Neural crest cell (in vitro differentiated cells): ENCODE results near the gene GPD1. TPM values are rescaled to one million over a fixed set of nuclear protein-coding genes. Genes with fewer than 3 reads are reported as not detected.

Source experiments
- DNase-seq: peaks from one replicate; pipeline ENCODE4 v3.0.0; 2021; ENCODE audit warnings: low read depth, mixed read lengths, low spot score
- H3K27ac Mint-ChIP-seq: one replicate; pipeline ENCODE4 v1.8.0; 2021; ENCODE audit warnings: mild to moderate bottlenecking, mixed read lengths; ENCODE audit not compliant: unreplicated experiment
- H3K27me3 Mint-ChIP-seq: 2 replicates; pipeline ENCODE4 v1.8.0; 2021; ENCODE audit warnings: low read depth, mild to moderate bottlenecking, mixed read lengths
- H3K36me3 Mint-ChIP-seq: 2 replicates; pipeline ENCODE4 v1.8.0; 2021; ENCODE audit warnings: low read depth, mild to moderate bottlenecking, mixed read lengths
- H3K4me1 Mint-ChIP-seq: 2 replicates; pipeline ENCODE4 v1.8.0; 2021; ENCODE audit warnings: mixed read lengths
- H3K4me3 Mint-ChIP-seq: one replicate; pipeline ENCODE4 v1.8.0; 2021; ENCODE audit warnings: mild to moderate bottlenecking, mixed read lengths
- H3K9me3 Mint-ChIP-seq: 2 replicates; pipeline ENCODE4 v1.8.0; 2021; ENCODE audit warnings: mixed read lengths
- CTCF ChIP-seq: fragments of 200-600 bp; sonication (generic); conservative IDR thresholded peaks from 2 replicates; pipeline ENCODE4 v1.5.0; 2021; ENCODE audit warnings: antibody characterized with exemption, mild to moderate bottlenecking
- total RNA-seq: library from RNA; stranded (reverse); gene quantifications from 2 replicates; pipeline ENCODE4 v1.2.1, GENCODE V29; 2021

The GPD1 gene
- total RNA-seq, 1 donor from 2014 or later, result 0.49 TPM

GRCh38 chr12:50062728-50063460 lies 40.9 kb upstream of the GPD1 start:
- H3K4me1 Mint-ChIP-seq, result no peaks in the 10 kb centered on the region
- no peak overlapping the region for H3K4me3 Mint-ChIP-seq
- no peaks in the 10 kb centered on the region for H3K36me3 Mint-ChIP-seq
- no peaks in the 10 kb centered on the region for H3K9me3 Mint-ChIP-seq
- H3K27ac Mint-ChIP-seq, result peak overlapping the region; percentile 24
- peaks cover 3% of the 10 kb centered on the region for H3K27me3 Mint-ChIP-seq
- no peak for DNase-seq
- no peak for TF ChIP-seq CTCF

- Mint-ChIP-seq H3K4me3 (no peak overlapping the region), H3K27me3 (no peaks in the 10 kb centered on the region), H3K4me1 (peaks cover 10% of the 10 kb centered on the region), H3K36me3 (no peaks in the 10 kb centered on the region), H3K9me3 (no peaks in the 10 kb centered on the region), H3K27ac (no peak overlapping the region)
- DNase-seq, result no peak
- no peak for TF ChIP-seq CTCF
These were observed 38.0 kb upstream of the GPD1 start for GRCh38 chr12:50065726-50066310.

GRCh38 chr12:50066402-50066801 lies 37.4 kb upstream of the GPD1 start:
- no peak for DNase-seq
- Mint-ChIP-seq H3K4me3 (no peak overlapping the region), H3K27ac (no peak overlapping the region), H3K4me1 (peaks cover 11% of the 10 kb centered on the region), H3K9me3 (no peaks in the 10 kb centered on the region), H3K36me3 (no peaks in the 10 kb centered on the region), H3K27me3 (no peaks in the 10 kb centered on the region)
- no peak for TF ChIP-seq CTCF

GRCh38 chr12:50069069-50069468 lies 34.7 kb upstream of the GPD1 start:
- H3K9me3 Mint-ChIP-seq, result no peaks in the 10 kb centered on the region
- H3K4me1 Mint-ChIP-seq, result peaks cover 11% of the 10 kb centered on the region
- TF ChIP-seq CTCF, result no peak

GRCh38 chr12:50069539-50069938 lies 34.3 kb upstream of the GPD1 start:
- no peaks in the 10 kb centered on the region for H3K27me3 Mint-ChIP-seq

More at GRCh38 chr12:50069069-50069468, 34.7 kb upstream of the GPD1 start:
- Mint-ChIP-seq H3K4me3 (no peak overlapping the region), H3K36me3 (no peaks in the 10 kb centered on the region), H3K27ac (no peak overlapping the region), H3K27me3 (no peaks in the 10 kb centered on the region)
- DNase-seq, result no peak

More at GRCh38 chr12:50069539-50069938, 34.3 kb upstream of the GPD1 start:
- Mint-ChIP-seq H3K4me1 (peaks cover 11% of the 10 kb centered on the region), H3K36me3 (no peaks in the 10 kb centered on the region), H3K9me3 (no peaks in the 10 kb centered on the region), H3K27ac (no peak overlapping the region), H3K4me3 (no peak overlapping the region)
- no peak for DNase-seq
- no peak for TF ChIP-seq CTCF
